GM19467 (cell line): ENCODE results near the gene ITGB5.
"Not testable (repeated sequence)": the region's sequence is repeated elsewhere in the genome, so short reads cannot be mapped to it uniquely, and the experiment has no call there.

ENCODE experiments used
- ATAC-seq: cut with Tn5 transposase; IDR thresholded peaks from one replicate; pipeline ENCODE4 v1.9.1; 2021; ENCODE audit warnings: mild to moderate bottlenecking, moderate library complexity; ENCODE audit not compliant: unreplicated experiment

The ITGB5 gene

DNA sequence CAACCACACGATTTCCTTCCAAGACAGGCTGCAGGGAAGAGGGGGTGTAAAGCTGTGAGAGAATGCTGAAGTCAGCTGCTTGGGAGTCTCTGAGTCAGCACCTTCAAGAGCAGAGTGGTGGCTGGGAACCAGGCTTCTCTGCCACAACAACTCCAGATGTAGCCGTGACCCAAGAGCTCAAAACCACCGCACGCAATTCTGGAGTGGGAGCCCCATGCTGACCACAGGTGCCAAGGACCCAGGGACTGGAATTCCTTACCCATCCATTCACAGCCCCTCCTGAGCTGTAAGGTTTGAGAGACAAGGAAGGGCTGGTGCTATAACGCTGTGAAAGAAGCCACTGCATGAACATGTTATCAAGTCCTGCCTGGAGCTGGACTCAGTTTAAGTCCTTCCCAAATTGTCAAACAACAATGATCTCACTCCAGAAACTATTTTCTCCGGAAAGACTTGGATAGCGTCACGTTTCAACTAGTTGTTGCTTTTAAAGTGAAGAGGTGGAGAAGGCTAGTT is 95.5 kb downstream of the ITGB5 start:
- ATAC-seq = no peak

DNA sequence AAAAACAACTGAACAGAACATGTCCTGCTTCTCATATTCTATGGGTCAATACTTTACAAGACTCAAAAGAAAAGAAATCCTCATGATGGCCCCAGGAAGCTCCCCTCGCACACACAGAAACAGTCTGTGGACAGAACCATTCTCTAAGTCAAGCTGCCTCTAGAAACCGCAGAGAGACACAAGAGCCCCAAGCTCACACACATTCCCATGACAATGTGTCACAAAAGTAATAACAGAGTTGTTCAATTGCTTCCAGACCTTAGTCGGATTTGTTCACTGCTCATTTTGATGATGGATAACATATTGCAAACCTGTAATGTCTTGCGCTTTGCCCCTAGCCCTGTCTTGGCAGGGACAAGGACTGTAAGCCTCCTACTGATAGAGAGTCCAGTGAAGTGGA is 96.0 kb downstream of the ITGB5 start:
- ATAC-seq = no peak

DNA sequence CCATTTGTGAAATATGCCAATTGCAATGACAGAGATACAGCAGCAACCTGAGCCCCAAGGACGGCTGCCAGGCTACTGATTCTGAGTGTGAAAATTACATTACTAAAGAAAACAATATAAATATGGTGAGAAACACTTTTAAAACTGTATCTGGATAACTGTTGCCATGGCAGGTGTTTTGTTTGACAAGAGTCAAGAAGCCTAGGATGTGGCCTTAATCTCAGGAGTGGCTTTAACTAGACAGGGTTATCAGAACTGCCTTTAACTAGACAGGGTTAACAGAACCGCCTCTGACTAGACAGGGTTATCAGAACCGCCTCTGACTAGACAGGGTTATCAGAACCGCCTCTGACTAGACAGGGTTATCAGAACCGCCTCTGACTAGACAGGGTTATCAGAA is 98.1 kb downstream of the ITGB5 start:
- ATAC-seq = not testable (repeated sequence)

DNA sequence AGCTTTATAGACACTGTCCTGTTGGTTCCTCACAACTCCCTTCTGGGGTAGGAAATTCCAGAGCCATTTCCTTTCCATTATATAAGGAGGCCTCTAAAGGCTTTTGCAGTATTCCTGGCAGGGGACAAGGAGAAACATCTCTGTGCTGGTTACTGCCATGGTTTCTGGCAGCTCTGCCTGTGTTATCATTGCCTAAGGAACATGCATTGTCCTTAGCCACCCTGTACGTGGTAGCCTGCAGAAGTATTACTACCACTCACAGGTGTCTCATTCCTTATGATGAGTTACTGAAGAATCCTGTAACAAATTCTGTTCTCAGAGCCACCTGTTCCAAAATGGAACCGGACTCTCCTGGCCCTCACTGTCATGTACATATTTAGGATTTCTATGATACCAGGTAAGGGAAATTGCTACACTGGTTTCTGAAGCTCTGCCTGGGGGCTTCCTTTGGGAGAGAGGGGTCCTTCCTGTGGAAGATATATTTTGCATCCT is 98.9 kb downstream of the ITGB5 start:
- no peak for ATAC-seq

DNA sequence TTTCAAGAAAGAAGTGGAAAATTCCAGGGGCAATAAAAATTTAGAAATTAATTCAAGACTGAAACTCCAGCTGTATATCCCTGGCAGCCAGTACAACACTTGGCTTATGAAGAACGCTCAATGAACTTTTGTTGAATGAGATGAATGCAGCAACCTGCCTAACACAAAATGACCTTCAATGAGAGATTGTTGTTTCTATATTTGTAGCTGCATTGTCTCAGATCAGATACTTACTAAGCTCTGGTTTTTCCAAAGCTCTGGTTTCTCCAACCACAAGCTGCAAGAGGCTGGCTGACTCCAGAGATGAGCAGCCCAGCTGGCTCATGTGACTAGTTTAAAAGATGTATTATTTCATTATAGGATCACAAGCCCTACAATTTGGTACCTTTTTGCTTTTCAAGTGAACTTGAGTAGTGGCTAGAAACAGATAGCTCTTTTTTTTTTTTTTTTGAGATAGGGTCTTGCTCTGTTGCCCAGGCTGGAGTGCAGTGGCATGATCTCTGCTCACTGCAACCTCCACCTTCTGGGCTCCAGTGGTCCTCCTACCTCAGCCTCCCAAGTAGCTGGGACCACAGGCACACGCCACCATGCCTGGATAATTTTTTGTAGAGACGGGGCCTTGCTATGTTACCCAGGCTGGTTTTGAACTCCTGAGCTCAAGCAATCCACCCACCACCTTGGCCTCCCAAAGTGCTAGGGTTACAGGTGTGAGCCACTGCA is 99.5 kb downstream of the ITGB5 start:
- no peak for ATAC-seq

DNA sequence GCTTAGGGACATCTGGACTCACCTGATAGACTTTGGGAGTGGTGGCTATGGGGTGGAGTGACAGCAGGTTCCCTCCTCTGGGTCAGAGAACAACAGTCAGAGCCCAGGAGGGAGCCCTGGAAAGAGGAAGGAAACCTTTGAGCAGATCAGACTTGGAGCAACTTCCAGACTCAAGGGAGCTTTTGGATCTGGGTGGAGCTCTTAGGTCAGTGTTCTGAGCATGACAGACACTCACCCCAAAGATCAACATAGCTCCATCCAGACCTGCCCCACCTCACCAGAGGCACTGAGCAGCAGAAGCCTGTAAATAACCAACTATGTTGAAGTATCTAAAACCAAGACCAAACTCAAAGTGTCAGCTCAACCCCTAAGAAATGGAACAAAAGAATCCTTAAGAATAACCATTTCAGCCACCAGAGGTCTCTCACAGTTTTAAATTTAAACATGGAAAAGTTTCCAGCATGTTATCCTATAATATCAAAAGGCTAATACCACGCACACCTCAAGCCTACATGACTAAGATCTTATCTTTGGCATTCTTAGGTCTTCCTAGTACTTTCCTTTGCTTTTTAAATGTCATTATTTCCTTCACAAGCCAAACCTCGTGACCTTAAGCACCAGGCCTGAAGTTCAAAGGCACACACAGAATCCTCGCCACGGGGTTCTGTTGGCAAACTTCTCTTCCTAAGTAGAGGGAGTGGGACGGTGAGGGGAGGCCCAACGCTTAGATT is 100.5 kb downstream of the ITGB5 start:
- ATAC-seq = no peak

DNA sequence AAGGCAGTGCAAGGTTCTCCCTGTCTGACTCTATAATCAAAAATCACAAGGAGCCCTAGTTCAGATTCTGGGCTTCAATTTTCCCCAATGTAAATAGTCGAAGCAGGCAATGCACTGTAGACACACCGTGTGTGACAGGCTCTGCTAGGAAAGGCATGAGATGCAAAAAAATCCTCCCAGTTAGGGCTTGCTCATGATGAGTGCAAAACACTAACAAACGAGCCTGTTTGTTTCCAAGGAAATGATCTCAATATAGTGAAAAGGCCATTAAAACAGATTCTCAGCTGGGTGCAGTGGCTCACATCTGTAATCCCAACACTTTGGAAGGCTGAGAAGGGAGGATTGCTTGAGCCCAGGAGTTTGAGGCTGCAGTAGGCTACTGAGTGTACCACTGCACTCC is 101.2 kb downstream of the ITGB5 start:
- ATAC-seq = no peak

DNA sequence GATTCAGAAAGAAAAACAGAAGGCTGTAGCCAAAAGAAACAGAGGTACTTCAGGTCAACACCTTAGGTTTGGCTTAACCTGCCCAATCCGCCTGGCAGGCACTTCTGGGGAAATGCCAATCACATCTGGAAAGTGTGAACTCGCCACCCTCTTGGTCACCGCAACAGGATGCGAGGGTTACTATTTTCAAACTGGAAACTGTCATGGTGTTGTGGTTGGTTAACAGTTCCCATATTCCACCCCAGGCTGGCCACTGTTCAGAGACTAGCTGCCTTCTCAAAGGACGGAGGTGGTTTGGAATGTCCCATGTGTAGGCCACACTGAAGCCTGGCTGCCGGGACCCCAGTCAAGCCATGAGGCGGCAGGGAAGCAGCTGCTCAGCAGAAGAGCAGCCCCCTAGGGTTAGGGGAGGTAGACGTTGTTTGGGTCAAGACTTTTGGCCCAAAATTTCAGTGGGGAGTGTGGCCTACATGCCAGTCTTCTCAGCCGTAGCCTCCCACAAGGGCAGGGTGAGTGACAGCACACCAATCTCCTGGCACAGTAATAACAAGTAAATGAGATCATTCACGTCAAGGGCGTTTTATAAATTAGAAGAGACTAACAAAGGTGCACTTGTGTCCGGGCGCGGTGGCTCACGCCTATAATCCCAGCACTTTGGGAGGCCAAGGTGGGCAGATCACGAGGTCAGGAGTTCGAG is 102.3 kb downstream of the ITGB5 start:
- no peak for ATAC-seq

DNA sequence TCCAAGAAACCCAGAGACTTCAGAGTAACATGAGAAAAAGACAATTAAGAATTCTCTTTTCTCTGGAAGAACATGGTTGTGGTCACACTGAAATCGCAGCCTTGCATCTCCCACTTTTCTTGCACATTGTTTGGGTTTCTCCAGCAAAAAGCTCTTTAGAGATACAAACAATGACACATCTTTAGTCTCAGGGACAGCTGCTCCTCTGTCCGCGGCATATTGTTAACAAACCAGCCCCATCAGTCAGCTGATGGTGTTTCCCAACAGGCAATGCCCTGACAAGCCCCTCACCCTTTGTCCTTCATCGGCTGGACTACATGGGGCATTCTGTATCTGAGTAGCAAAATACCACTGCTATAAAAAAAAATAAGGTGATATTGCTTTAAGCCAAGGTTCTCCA is 103.5 kb downstream of the ITGB5 start:
- ATAC-seq = no peak

DNA sequence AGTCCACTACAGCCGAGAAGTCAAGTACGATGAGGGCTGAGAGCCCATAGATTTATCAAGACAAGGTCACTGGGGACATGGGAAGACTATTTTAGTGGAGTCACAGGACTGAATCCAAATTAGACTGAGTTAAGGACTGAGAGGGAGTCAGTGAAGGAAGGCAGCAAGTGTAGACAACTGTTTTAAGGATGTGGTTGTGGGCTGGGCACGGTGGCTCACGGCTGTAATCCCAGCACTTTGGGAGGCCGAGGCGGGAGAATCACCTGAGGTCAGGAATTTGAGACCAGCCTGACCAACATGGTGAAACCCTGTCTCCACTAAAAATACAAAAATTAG is 104.8 kb downstream of the ITGB5 start:
- ATAC-seq = not testable (repeated sequence)

DNA sequence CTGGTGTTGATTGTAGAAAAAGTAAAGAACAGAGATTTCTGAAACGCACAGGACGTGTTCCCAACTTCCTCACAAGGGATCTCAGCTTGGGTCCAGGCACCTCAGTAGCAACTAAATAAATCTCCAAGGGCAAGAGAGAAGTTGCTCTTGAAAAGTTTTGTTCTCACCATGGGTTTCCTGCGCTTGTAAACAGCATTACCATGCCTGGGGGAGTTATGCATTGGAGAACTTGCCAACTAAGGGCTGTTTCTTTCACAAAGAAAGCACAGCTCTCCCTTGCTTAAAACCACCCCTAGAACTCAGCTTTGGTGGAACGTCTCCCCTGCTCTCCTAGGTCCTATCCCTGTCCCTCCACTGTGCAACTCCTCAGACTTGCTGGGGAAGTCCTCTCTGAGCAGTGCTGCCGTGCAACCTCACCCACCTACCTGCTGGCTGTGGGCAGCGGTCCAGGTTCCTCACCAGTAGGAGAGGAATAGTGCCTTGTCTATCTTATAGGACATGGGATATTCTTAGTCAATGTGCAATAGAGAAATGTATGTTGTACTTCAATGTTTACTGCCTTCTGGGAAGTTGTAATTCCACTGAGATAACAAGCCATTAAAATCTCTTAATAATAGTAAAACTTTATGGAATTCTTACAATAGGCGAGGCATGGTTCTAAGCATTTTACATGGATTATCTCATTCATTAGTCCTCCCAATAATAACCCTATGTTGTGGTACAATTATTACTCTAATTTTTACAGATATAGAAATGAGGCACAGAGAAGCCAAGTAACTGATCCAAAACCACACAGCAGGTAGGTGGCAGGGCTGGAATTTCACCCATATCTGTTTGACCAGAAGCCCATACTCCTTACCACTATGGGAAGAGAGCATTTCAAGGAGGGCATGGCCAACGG is 105.4 kb downstream of the ITGB5 start:
- ATAC-seq = no peak

DNA sequence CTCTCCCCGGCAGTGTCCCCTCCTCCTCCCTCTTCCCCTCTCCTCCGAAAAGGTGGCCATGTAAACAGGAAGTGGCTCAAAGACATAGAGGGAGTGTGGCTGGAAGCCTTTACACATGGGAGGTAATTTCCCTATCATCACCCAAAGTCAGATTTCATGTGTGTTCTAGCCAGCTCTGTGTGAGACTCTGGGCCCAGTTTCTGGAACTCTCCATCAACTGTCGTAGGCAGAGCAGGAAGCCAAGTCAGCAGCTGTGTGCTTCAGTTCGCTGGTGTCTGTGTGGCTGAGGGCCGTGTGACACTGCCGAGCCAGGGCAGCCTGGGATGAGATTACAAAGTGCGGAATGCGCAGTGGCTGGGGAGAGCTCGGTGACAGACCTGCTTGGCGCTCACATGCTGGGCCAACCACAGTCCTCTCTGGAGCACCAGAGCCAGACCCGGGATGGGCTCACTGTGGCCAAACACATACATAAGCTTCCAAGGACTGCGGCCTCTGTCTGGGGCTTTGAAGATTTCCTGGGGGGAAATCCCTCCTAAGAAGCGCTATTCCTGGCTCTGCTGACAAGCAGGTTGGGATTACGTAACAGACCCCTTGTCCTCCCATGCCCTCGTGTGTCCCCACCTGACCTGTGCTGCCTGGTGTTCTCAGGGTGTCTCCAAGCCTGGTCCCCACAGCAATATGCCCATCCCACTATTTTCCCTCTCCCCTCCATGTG is 106.2 kb downstream of the ITGB5 start:
- ATAC-seq = no peak

DNA sequence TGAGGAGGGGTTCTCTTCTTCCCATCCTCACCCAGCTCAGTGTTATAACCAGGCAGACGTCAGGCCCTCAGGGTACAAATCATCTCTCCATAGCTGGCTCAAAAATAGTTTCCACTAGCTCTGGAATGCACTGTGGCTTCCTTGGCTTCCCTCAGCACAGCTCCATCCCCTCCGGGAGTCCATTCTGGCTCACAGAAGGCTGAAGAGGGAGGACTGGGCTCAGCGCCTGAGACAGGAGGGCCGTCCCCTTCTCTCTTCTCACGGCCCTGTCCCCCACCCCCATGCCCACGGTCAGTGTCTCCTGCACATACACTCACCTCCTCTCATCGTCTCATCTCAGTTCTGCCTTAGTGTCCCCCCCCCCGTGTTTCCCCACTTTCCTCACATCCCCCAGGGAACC is 106.8 kb downstream of the ITGB5 start:
- ATAC-seq = no peak

DNA sequence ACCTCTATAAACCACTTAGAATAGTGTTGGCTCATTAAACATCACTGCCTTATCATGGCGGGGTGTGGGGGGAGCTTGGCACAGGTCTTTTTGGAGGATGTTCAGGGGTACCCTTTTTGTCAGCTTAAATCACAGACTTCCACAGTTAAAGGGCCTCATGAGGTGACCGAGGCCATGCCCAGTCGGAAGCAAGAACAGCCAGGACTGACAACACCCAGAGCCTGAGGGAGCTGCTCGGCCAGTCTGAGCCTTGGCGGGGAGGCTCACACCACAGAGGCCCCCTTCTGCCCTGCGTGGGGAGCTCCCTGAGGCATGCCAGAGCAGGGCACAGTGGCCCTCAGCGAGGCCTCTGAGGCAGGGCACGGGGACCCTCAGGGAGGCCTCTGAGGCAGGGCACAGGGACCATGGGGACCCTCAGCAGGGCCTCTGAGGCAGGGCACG is 107.4 kb downstream of the ITGB5 start:
- no peak for ATAC-seq

DNA sequence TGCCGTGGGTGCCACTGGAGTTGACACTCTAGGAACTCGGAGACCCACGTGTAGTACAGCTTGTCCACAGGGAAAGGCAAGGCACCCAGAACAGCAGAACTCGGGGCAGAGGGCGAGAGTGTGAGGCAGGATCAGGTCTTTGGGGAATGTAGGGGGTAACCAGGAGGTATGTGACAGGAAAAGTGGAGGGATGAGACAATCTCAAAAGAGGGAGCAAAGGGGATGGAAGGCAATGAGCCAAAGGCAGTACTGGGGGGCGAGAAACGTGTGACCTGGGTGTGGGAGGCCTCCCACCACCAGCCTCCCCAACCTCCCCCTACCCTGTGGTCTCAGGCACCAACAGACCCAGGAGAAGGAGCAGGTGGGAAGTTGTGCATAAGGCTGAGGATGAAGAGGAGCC is 108.0 kb downstream of the ITGB5 start:
- no peak for ATAC-seq

DNA sequence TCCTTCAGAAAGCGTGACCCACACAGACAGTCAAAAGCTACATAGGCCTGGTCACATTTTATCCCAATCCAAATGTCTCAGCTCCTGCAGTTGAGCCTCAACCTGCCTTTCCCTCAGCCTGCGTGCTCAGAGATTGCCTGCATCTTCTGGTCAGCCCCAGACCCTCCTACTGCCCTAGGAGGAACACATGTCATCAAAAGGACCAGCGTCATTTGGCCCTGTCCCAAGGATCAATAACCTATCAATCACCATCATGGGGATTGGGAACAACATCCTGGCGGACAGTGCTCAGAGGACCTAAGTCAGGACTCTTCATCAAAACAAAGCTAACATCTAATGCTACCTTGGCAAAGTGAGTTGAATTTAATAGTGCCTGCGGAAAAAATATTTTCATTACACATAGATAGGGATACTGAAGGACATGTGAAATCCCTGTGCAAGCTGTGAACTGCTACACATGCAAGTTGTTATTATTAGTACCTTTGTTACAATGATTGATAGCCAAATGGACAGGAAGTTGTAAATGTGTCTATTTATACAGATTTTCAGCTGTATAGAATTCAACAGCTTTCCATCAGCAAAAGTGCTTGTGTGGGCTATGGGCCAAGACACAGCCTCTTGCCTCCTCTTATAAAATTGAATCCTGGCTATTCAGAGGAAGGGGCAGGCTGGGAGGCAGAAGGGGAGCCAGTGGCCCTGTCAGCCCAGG is 109.2 kb downstream of the ITGB5 start:
- ATAC-seq = no peak

DNA sequence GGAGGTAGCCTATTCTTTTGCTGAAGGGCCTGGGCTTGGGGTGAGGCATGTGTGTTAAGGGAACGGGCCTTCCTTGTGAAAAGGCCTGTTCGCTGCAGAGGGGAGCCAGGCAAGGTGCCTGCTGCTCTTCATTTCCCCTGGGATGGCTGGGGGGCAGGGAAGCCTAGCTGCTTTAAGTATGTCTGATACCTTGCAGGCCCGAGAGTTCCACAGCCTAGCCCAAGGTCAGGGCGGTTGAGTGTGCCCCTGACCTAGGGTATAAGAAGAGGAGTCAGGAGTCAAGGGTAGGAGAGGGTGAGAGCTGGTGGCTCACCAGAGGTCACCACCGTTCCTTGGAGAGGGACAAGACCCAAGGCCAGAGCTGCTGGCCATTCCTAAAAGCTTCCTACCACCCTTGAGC is 110.3 kb downstream of the ITGB5 start:
- no peak for ATAC-seq

DNA sequence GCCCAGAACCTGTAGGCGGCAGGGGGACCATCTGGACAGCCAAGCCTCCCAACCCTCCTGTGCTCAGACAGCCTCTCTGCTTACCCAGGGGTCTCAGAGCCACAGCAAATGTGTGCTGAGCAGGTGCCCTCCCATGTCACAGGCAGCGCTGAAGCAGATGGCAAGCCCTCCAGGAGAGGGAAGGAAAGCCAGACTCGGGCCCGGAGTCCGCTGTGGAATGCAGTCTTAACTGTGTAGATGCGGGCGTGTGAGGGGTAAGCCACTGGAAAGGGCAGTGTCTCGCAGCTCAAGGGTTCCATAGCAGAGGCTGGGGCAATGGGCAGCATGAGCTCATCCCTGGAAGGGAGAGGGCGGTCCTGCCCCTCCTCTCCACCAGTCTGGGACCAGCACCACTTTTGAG is 111.3 kb downstream of the ITGB5 start:
- ATAC-seq = no peak

DNA sequence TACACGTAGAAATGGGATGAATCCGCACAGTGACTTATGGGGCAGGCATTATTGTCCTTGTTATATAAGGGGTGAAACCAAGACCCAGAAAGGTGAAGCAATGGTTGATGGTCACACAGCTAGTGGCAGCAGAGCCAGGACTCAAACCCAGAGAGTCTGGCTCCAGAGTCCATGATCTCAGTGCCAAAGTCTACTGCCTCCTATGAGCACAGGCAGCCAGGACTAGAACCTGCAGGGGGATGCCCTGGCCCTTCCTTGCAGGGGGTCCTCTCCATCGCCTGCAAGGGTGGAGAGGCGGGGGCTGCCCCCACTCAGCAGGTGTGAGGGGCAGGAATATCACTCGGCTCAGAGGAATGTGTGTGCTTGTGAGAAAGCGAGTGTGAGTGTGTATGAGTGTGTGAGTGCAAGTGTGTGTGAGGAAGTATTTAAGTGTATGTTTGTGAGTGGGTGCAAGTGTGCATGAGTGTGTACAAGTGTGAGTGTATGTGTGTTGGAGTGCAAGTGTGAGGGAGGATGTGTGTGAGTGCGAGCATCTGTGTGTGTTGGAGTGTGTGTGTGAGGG is 112.2 kb downstream of the ITGB5 start:
- ATAC-seq = no peak
